ENCODE measurements around the gene GRM8. TPM values are rescaled to one million over a fixed set of nuclear protein-coding genes. Genes with fewer than 3 reads are reported as not detected.

GRM8 gene
- total and polyA plus RNA-seq, 10 of the 15 experiments (the other 5 are each of a cell fraction or from before 2014, with no cell fraction given), result 0.33 to 7.1 (median 0.45) TPM; not detected in 2

DNA sequence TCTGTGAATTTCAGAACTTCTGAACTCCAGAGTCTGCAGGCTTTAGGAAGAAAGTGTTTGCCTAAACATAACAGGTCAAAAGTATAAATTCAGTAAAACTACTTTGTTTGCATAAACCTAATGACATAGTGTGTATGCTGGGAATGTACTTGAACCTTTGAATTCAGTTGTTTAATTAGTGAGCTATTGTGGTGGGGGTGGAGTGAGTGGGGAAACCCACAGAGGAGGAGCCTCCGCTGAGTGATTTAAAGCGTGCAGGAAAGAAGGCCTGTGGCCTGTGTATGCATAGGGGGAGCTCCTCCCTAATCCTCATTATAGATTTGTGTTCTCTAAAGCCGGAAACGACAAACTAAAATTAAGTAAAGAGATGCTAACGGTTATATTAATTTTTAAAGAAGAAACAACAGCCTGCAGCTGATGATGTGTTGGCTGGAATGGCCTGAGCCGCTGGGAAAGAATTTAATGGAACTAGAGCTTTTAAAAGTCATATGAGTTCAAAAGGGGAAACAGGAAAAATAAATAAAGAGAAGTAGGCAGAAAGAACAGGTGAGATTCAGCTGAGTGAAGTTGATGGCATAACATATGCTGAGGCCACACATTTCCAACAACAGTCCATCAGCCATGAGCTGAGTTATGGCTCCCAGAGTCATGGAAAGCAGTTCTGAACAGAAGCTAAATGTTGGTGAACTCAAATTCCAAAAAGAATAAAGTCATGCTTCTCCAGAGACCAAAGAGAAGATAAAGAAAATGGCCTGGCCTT lies 595.0 kb downstream of the GRM8 start (continued):
- TF ChIP-seq, protein P1, sequence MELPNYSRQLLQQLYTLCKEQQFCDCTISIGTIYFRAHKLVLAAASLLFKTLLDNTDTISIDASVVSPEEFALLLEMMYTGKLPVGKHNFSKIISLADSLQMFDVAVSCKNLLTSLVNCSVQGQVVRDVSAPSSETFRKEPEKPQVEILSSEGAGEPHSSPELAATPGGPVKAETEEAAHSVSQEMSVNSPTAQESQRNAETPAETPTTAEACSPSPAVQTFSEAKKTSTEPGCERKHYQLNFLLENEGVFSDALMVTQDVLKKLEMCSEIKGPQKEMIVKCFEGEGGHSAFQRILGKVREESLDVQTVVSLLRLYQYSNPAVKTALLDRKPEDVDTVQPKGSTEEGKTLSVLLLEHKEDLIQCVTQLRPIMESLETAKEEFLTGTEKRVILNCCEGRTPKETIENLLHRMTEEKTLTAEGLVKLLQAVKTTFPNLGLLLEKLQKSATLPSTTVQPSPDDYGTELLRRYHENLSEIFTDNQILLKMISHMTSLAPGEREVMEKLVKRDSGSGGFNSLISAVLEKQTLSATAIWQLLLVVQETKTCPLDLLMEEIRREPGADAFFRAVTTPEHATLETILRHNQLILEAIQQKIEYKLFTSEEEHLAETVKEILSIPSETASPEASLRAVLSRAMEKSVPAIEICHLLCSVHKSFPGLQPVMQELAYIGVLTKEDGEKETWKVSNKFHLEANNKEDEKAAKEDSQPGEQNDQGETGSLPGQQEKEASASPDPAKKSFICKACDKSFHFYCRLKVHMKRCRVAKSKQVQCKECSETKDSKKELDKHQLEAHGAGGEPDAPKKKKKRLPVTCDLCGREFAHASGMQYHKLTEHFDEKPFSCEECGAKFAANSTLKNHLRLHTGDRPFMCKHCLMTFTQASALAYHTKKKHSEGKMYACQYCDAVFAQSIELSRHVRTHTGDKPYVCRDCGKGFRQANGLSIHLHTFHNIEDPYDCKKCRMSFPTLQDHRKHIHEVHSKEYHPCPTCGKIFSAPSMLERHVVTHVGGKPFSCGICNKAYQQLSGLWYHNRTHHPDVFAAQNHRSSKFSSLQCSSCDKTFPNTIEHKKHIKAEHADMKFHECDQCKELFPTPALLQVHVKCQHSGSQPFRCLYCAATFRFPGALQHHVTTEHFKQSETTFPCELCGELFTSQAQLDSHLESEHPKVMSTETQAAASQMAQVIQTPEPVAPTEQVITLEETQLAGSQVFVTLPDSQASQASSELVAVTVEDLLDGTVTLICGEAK (IDR thresholded peaks at IDR 0.05; ENCODE audit: borderline replicate concordance), result no peak
- no peak for TF ChIP-seq SMAD5 (IDR thresholded peaks at IDR 0.05; ENCODE audit: low read depth)
- TF ChIP-seq EP300 (IDR thresholded peaks at IDR 0.05; ENCODE audit: borderline replicate concordance in 1 of 2, control insufficient read depth in 1 of 2, low read depth in 2 of 2, low read length in 2 of 2), result peak; percentile 65 to 90; a peak in 2 of 4 replicates
- TF ChIP-seq, protein P2, sequence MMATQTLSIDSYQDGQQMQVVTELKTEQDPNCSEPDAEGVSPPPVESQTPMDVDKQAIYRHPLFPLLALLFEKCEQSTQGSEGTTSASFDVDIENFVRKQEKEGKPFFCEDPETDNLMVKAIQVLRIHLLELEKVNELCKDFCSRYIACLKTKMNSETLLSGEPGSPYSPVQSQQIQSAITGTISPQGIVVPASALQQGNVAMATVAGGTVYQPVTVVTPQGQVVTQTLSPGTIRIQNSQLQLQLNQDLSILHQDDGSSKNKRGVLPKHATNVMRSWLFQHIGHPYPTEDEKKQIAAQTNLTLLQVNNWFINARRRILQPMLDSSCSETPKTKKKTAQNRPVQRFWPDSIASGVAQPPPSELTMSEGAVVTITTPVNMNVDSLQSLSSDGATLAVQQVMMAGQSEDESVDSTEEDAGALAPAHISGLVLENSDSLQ (IDR thresholded peaks at IDR 0.05), result peak; percentile 60
- TF ChIP-seq PAX8 (IDR thresholded peaks at IDR 0.05), result no peak
- TF ChIP-seq MEF2B (IDR thresholded peaks at IDR 0.05; ENCODE audit: partially characterized antibody, poor library complexity, severe bottlenecking), result peak; percentile 45
- TF ChIP-seq ZNF207 (IDR thresholded peaks at IDR 0.05; ENCODE audit: borderline replicate concordance), result no peak
- TF ChIP-seq MEF2A (IDR thresholded peaks at IDR 0.05; ENCODE audit: insufficient read depth, low read depth, low read length), result peak; percentile 79; the same call in 1 of the 2 replicates
- TF ChIP-seq SP1 (IDR thresholded peaks at IDR 0.05; ENCODE audit: low read depth, low read length), result peak; percentile 26
- no peak for TF ChIP-seq SREBF1 (IDR thresholded peaks at IDR 0.05; ENCODE audit: low read length)
- TF ChIP-seq, protein P3, sequence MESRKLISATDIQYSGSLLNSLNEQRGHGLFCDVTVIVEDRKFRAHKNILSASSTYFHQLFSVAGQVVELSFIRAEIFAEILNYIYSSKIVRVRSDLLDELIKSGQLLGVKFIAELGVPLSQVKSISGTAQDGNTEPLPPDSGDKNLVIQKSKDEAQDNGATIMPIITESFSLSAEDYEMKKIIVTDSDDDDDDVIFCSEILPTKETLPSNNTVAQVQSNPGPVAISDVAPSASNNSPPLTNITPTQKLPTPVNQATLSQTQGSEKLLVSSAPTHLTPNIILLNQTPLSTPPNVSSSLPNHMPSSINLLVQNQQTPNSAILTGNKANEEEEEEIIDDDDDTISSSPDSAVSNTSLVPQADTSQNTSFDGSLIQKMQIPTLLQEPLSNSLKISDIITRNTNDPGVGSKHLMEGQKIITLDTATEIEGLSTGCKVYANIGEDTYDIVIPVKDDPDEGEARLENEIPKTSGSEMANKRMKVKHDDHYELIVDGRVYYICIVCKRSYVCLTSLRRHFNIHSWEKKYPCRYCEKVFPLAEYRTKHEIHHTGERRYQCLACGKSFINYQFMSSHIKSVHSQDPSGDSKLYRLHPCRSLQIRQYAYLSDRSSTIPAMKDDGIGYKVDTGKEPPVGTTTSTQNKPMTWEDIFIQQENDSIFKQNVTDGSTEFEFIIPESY (IDR thresholded peaks at IDR 0.05), result no peak
- no peak; the same call in 1 of the 2 replicates for TF ChIP-seq TCF7 (IDR thresholded peaks at IDR 0.05; ENCODE audit: borderline replicate concordance)
- TF ChIP-seq, protein P4, sequence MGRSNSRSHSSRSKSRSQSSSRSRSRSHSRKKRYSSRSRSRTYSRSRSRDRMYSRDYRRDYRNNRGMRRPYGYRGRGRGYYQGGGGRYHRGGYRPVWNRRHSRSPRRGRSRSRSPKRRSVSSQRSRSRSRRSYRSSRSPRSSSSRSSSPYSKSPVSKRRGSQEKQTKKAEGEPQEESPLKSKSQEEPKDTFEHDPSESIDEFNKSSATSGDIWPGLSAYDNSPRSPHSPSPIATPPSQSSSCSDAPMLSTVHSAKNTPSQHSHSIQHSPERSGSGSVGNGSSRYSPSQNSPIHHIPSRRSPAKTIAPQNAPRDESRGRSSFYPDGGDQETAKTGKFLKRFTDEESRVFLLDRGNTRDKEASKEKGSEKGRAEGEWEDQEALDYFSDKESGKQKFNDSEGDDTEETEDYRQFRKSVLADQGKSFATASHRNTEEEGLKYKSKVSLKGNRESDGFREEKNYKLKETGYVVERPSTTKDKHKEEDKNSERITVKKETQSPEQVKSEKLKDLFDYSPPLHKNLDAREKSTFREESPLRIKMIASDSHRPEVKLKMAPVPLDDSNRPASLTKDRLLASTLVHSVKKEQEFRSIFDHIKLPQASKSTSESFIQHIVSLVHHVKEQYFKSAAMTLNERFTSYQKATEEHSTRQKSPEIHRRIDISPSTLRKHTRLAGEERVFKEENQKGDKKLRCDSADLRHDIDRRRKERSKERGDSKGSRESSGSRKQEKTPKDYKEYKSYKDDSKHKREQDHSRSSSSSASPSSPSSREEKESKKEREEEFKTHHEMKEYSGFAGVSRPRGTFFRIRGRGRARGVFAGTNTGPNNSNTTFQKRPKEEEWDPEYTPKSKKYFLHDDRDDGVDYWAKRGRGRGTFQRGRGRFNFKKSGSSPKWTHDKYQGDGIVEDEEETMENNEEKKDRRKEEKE (IDR thresholded peaks at IDR 0.05), result no peak
- no peak for TF ChIP-seq JUND (IDR thresholded peaks at IDR 0.05; ENCODE audit: low read depth, low read length)
- TF ChIP-seq NFXL1 (IDR thresholded peaks at IDR 0.05; ENCODE audit: borderline replicate concordance), result no peak
- TF ChIP-seq YBX1 (IDR thresholded peaks at IDR 0.05), result no peak
- no peak; the same call in 1 of the 2 replicates for TF ChIP-seq RAD21 (IDR thresholded peaks at IDR 0.05; ENCODE audit: insufficient read depth, low read depth, low read length)
- peak; percentile 87 for TF ChIP-seq NFIC (IDR thresholded peaks at IDR 0.05; ENCODE audit: low read depth, low read length)
- 0 out of 2 replicates have a peak, but pooled peaks have one; percentile 29 for TF ChIP-seq PML (IDR thresholded peaks at IDR 0.05; ENCODE audit: low read length)
- no peak for TF ChIP-seq HDGF (IDR thresholded peaks at IDR 0.05)

All from GM12878 (cell line).